Vagina (tissue), 2 donors: Measurements from ENCODE around the gene CUX1. TPM values are rescaled to one million over a fixed set of nuclear protein-coding genes. Genes with fewer than 3 reads are reported as not detected.
A peak's percentile ranks its signal among the peaks of the same experiment; 100 is the strongest.

ENCODE experiments used
- DNase-seq, 2 donors: peaks; one replicate each; pipeline ENCODE4 v3.0.0-alpha.2; 2017; ENCODE audit errors: extremely low spot score in 2 of 2
- H3K27ac ChIP-seq: fragments of 200-600 bp; sonication (generic); one replicate; pipeline ENCODE4 v1.5.1; 2019
- H3K27me3 ChIP-seq: fragments of 200-600 bp; sonication (generic); one replicate; pipeline ENCODE4 v1.5.1; 2019
- H3K36me3 ChIP-seq, 2 donors: fragments of 200-600 bp; sonication (generic); one replicate each; pipeline ENCODE4 v1.5.1; 2017 to 2019
- H3K4me1 ChIP-seq: fragments of 200-600 bp; sonication (generic); one replicate; pipeline ENCODE4 v1.5.1; 2019
- H3K4me3 ChIP-seq, 2 donors: fragments of 200-600 bp; sonication (generic); 1 replicate in 1 of 2; 2 replicates in 1 of 2; pipeline ENCODE4 v1.5.1; 2016 to 2019
- H3K9me3 ChIP-seq: fragments of 200-600 bp; sonication (generic); one replicate; pipeline ENCODE4 v1.5.1; 2019
- POLR2A ChIP-seq, 2 donors: fragments of 450-650 bp; IDR thresholded peaks; one replicate each; pipeline ENCODE4 v1.6.1; 2017; ENCODE audit warnings: antibody characterized with exemption in 2 of 2, mild to moderate bottlenecking in 2 of 2, moderate library complexity in 2 of 2
- POLR2AphosphoS5 ChIP-seq, 2 donors: sonication (generic); formaldehyde crosslinking; IDR thresholded peaks; one replicate each; pipeline ENCODE4 v1.9.0; 2017; ENCODE audit warnings: antibody characterized with exemption in 2 of 2, mild to moderate bottlenecking in 2 of 2, low read depth in 1 of 2; ENCODE audit not compliant: insufficient read depth in 1 of 2
- intact Hi-C: fragments of 100-400 bp; cut with DNase I; formaldehyde crosslinking; loops from one replicate; pipeline ENCODE4 v1.15.1; 2023
- total RNA-seq: library from RNA; depleted of rRNA; stranded (reverse); fragments of >200 nt; gene quantifications from one replicate; pipeline ENCODE4 v1.2.3, GENCODE V29; 2016
- TF ChIP-seq, protein P1 (sequence below), 3 experiments: fragments of 450-650 bp in 2 of 3; fragments of 200-600 bp in 1 of 3; sonication (generic) in 1 of 3; IDR thresholded peaks; one replicate each; pipeline ENCODE4 v1.5.1; 2017 to 2019; ENCODE audit warnings: antibody characterized with exemption in 3 of 3, mild to moderate bottlenecking in 2 of 3, moderate library complexity in 2 of 3

CUX1 gene
- total RNA-seq, 1 donor from 2014 or later, result 65.3 TPM

DNA sequence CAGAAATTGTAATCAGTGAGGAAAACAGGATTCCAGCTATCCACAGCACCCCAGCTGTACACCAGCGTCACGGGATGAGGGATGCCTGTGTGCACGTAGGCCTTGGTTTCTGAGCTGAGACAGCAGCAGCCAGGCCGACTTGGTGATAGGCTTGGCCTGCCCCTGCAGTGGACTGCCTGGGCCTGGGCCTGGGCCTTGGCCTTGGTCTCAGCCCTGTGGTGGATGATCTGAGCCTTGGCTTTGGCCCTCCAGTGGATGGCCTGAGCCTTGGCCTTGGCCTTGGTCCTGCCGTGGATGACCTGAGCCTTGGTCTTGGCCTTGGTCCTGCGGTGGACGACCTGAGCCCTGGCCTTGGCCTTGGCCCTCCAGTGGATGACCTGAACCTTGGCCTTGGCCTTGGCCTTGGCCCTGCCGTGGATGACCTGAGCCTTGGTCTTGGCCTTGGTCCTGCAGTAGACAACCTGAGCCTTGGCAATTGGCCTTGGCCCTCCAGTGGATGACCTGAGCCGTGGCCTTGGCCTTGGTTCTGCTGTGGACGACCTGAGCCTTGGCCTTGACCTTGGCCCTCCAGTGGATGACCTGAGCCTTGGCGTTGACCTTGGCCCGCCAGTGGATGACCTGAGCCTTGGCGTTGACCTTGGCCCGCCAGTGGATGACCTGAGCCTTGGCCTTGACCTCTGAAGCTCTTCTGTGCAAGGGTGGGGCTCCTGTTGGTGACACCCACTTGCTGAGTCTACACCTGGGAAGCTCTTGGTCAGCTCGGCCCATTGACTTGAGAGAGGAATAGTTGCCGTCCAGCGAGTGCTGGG, 93.8 kb downstream of the CUX1 start:
- Histone ChIP-seq H3K36me3 (no peaks in the 10 kb centered on the region), H3K4me1 (peaks cover 31% of the 10 kb centered on the region), H3K27ac (peak overlapping the region; percentile 80), H3K9me3 (no peaks in the 10 kb centered on the region), H3K4me3 (no peak overlapping the region), H3K27me3 (no peaks in the 10 kb centered on the region)
- TF ChIP-seq POLR2AphosphoS5 (IDR thresholded peaks at IDR 0.05; ENCODE audit: insufficient read depth in 1 of 2, low read depth in 1 of 2) (no peak), POLR2A (IDR thresholded peaks at IDR 0.05) (no peak)
- TF ChIP-seq, protein P1, sequence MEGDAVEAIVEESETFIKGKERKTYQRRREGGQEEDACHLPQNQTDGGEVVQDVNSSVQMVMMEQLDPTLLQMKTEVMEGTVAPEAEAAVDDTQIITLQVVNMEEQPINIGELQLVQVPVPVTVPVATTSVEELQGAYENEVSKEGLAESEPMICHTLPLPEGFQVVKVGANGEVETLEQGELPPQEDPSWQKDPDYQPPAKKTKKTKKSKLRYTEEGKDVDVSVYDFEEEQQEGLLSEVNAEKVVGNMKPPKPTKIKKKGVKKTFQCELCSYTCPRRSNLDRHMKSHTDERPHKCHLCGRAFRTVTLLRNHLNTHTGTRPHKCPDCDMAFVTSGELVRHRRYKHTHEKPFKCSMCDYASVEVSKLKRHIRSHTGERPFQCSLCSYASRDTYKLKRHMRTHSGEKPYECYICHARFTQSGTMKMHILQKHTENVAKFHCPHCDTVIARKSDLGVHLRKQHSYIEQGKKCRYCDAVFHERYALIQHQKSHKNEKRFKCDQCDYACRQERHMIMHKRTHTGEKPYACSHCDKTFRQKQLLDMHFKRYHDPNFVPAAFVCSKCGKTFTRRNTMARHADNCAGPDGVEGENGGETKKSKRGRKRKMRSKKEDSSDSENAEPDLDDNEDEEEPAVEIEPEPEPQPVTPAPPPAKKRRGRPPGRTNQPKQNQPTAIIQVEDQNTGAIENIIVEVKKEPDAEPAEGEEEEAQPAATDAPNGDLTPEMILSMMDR (IDR thresholded peaks at IDR 0.05), result no peak
- no peak for DNase-seq
- intact Hi-C loops, result no loop called here

DNA sequence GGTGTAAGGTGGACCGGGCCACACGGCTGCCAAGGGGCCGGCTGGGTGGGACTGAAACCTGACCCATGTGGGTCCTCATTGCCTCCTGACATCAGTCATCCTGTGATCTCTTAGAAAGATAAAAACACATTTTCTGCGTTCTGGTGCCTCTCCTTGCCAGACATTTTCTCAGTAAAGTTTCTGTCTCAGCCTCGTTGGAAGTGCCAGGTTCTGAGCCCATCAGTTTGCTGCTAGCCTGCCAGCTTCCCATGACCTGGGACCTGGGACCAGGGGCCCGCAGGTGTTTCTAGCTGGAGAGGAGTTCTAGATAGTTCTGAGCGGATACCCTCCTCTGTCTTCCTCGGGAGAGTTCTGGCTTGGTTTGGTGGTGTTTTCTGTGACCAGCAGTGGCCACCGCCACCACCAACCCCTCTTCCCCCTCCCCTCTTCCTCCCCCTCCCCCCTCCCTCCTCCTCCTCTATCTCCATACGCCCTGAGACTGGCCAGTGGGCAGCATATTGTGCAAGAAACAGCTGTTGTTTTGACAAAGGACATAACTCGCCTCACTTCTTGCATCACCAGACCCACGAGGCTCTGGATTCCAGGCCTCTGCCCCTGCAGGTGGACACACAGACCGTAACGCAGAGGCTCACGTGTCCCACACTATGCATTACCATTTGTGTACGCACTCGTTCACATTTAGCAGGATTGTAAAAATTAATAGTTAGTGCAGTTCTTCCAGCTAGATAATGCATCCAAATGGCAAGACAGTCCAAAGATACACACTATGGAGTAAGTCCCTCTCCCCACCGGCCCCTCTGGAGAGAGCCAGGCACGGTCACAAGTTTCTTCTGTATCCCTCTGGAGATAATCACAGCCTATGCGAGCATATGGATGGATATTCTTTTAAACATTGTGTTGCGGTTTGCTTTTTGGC, 94.6 kb downstream of the CUX1 start:
- intact Hi-C loops, result no loop called here
- no peak overlapping the region for H3K4me3 ChIP-seq
- TF ChIP-seq POLR2A (IDR thresholded peaks at IDR 0.05) (no peak), POLR2AphosphoS5 (IDR thresholded peaks at IDR 0.05; ENCODE audit: insufficient read depth in 1 of 2, low read depth in 1 of 2) (peak; percentile 21 to 43)
- TF ChIP-seq, protein P1 (IDR thresholded peaks at IDR 0.05), result no peak
- H3K4me1 ChIP-seq, result peaks cover 31% of the 10 kb centered on the region
- H3K27ac ChIP-seq, result peak overlapping the region; percentile 80
- no peaks in the 10 kb centered on the region for H3K27me3 ChIP-seq
- DNase-seq, result no peak
- H3K36me3 ChIP-seq, result peaks cover 0 to 2% of the 10 kb centered on the region in 2 donors
- no peaks in the 10 kb centered on the region for H3K9me3 ChIP-seq

DNA sequence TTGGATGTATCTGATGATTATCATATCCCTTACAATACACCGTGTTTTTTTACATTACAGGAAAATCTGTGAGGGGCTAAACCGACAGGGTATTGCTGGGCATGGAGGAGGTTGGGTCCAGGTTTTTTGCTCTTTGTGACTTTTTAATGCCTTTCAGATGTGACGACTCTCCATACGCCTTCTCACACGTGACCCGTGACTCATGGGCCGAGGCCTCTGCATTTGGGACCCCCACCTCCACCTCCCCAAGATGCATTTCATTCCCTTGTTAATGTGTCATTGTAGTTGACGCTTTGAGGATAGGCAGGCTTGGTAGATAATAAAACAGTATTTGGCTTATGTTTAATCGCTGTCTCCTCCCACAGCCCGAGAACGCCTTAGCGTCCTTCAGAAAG, 95.3 kb downstream of the CUX1 start:
- no peaks in the 10 kb centered on the region for H3K9me3 ChIP-seq
- peak overlapping the region in 1 of 2 donors; percentile 38 for H3K4me3 ChIP-seq
- H3K4me1 ChIP-seq, result peaks cover 31% of the 10 kb centered on the region
- TF ChIP-seq POLR2AphosphoS5 (IDR thresholded peaks at IDR 0.05; ENCODE audit: insufficient read depth in 1 of 2, low read depth in 1 of 2) (no peak), POLR2A (IDR thresholded peaks at IDR 0.05) (no peak)
- TF ChIP-seq, protein P1 (IDR thresholded peaks at IDR 0.05), result no peak
- no peaks in the 10 kb centered on the region for H3K27me3 ChIP-seq
- intact Hi-C loops, result no loop called here
- H3K27ac ChIP-seq, result peak overlapping the region; percentile 71
- DNase-seq, result no peak
- H3K36me3 ChIP-seq, result peaks cover 0 to 6% of the 10 kb centered on the region in 2 donors

DNA sequence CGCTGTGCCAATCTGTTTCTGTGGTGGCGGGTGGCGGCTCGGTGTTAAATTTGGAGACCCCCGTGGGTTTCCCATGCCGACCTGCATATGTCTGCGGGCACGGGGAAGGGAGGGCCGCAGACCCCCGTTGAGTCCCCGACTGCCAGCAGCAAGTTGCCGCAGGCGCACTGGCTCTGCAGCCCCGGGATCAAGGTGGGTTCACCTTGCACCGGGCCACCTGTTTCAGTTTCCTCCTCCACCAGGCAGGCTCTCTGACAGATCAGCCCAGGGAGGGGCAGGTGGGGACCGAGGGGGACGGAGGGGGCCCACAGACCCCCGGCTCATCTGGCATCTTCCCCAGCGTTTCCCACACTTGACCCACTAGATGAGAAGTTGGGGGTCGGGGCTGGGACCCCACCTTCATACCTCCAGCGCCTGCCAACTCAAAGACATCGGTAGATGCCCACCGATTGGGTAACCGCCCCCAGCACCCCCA, 95.9 kb downstream of the CUX1 start:
- Histone ChIP-seq H3K27ac (peak overlapping the region; percentile 71), H3K4me3 (peak overlapping the region; percentile 22 to 38), H3K9me3 (no peaks in the 10 kb centered on the region), H3K4me1 (peaks cover 31% of the 10 kb centered on the region), H3K36me3 (peaks cover 0 to 6% of the 10 kb centered on the region in 2 donors), H3K27me3 (no peaks in the 10 kb centered on the region)
- intact Hi-C loops, result no loop called here
- TF ChIP-seq POLR2A (IDR thresholded peaks at IDR 0.05) (no peak), POLR2AphosphoS5 (IDR thresholded peaks at IDR 0.05; ENCODE audit: insufficient read depth in 1 of 2, low read depth in 1 of 2) (no peak)
- TF ChIP-seq, protein P1 (IDR thresholded peaks at IDR 0.05), result no peak
- DNase-seq, result no peak
